ENCODE results near the gene RASL11A. TPM values are rescaled to one million over a fixed set of nuclear protein-coding genes. Genes with fewer than 3 reads are reported as not detected.
A peak's percentile ranks its signal among the peaks of the same experiment; 100 is the strongest.
"Not testable (repeated sequence)": the region's sequence is repeated elsewhere in the genome, so short reads cannot be mapped to it uniquely, and the experiment has no call there.

RASL11A gene, protein sequence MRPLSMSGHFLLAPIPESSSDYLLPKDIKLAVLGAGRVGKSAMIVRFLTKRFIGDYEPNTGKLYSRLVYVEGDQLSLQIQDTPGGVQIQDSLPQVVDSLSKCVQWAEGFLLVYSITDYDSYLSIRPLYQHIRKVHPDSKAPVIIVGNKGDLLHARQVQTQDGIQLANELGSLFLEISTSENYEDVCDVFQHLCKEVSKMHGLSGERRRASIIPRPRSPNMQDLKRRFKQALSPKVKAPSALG
- polyA plus RNA-seq (2012; rRNA removed): 1.2 and 2.7 TPM in 2 replicates
- 1.2 and 1.6 TPM in 2 replicates for polyA plus RNA-seq (2012; cell fraction: cytosol; rRNA removed)
- polyA plus RNA-seq (2012; cell fraction: nucleus; rRNA removed): 1.9 and 2.0 TPM in 2 replicates

DNA sequence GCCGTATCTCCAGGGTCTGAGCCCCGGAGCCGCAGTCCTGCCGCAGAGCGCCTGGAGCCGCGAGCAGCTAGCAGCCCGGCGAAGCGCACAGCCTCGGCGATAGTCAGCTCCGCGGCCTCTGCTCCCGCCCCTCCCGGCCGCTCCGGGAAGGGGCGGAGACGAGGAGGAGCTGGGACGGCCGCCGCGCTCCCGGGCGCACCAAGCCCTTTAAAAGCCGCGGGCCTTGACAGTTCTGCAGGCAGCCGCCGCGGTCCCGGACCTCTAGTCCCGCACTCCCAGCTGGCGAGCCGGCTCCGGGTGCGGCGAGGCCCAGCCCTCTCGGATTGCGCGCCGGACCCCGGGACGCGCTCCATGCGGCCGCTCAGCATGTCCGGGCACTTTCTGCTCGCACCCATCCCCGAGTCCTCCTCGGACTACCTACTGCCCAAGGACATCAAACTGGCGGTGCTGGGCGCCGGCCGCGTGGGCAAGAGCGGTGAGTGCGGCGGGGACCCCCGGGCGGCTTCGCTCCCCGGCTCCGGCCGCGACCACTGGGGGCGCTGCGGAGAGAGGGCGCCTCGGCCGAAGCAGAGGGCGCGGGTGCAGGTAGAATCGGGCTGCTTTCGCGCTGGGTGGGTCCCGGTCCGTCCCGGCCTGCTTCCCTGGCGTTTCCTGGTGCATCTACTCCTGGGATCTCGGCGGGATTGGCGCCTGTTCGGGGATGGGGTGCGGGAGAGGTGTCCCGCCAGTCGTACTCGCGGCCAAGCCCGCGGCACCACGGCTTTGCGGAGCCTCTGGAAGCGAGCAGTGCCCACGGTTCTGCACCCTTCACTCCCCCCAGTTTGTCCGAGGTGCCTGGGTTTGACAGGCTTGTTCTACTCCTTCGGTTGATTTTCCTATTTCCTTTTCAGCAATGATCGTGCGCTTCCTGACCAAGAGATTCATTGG lies at the start of gene RASL11A:
TSS of gene RASL11A (plus strand) at position 237 of the 927 bp plus-strand sequence. CDS start at position 352, 115 bp downstream.
- Histone ChIP-seq H3K9ac (peak within 1 kb of the TSS; percentile 65), H3K27ac (ENCODE audit: low read depth in 2 of 2, low read length in 1 of 2) (peak within 1 kb of the TSS; percentile 64 to 71), H3K27me3 (ENCODE audit: insufficient read depth) (no peaks in the 10 kb centered on the region), H3K4me2 (peak within 1 kb of the TSS; percentile 95), H3K36me3 (replicated peaks in 1 of 2; ENCODE audit: control insufficient read depth in 1 of 2, insufficient read depth in 2 of 2, low read length in 1 of 2) (no peaks in the 10 kb centered on the region), H3F3A (replicated peaks; ENCODE audit: insufficient read depth) (peaks cover 18% of the 10 kb centered on the region), H2AFZ (ENCODE audit: low read depth) (peak within 1 kb of the TSS; percentile 95; the same call in 1 of the 2 replicates), H3K79me2 (ENCODE audit: insufficient read depth) (no peaks in the 10 kb centered on the region), H3K4me3 (ENCODE audit: low read depth in 2 of 2, low read length in 1 of 2) (peak within 1 kb of the TSS; percentile 80 to 84), H3K9me2 (no peaks in the 10 kb centered on the region), H3K9me3 (no peaks in the 10 kb centered on the region), H3K4me1 (ENCODE audit: control insufficient read depth in 1 of 2, insufficient read depth in 2 of 2, low read depth in 1 of 2, low read length in 1 of 2) (peaks cover 6 to 14% of the 10 kb centered on the region in 2 experiments; a peak in 1 of 4 replicates), H4K20me1 (ENCODE audit: insufficient read depth) (no peaks in the 10 kb centered on the region)
- ChIA-PET POLR2A (interaction anchor here (1.0 to 1.2 kb wide), 2 partner anchors 15 to 1049 kb away, joined by 3 to 4 read pairs; partner anchors contain the start of gene RNF6), CTCF (interaction anchor here (0.6 to 2.2 kb wide), 28 partner anchors 8 to 715 kb away, joined by 3 to 20 read pairs (median 3); partner anchors contain the start of gene RPL21)
- peak; percentile 92 for DNase-seq
- TF ChIP-seq MXI1 (IDR thresholded peaks at IDR 0.05; ENCODE audit: low read depth, low read length) (peak; percentile 74), RCOR1 (IDR thresholded peaks at IDR 0.05; ENCODE audit: low read length) (no peak), EZH2phosphoT487 (IDR thresholded peaks at IDR 0.05; ENCODE audit: borderline replicate concordance, low read depth) (no peak), TAF1 (IDR thresholded peaks at IDR 0.05; ENCODE audit: borderline replicate concordance, low read depth, low read length) (0 out of 2 replicates have a peak, but pooled peaks have one; percentile 17), POLR2AphosphoS5 (IDR thresholded peaks at IDR 0.05; ENCODE audit: low read depth, low read length) (peak; percentile 55; the same call in 1 of the 2 replicates), NRF1 (IDR thresholded peaks at IDR 0.05; ENCODE audit: low read depth, low read length) (no peak)
- TF ChIP-seq, protein P1, sequence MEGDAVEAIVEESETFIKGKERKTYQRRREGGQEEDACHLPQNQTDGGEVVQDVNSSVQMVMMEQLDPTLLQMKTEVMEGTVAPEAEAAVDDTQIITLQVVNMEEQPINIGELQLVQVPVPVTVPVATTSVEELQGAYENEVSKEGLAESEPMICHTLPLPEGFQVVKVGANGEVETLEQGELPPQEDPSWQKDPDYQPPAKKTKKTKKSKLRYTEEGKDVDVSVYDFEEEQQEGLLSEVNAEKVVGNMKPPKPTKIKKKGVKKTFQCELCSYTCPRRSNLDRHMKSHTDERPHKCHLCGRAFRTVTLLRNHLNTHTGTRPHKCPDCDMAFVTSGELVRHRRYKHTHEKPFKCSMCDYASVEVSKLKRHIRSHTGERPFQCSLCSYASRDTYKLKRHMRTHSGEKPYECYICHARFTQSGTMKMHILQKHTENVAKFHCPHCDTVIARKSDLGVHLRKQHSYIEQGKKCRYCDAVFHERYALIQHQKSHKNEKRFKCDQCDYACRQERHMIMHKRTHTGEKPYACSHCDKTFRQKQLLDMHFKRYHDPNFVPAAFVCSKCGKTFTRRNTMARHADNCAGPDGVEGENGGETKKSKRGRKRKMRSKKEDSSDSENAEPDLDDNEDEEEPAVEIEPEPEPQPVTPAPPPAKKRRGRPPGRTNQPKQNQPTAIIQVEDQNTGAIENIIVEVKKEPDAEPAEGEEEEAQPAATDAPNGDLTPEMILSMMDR (IDR thresholded peaks at IDR 0.05): peak; percentile 93
- TF ChIP-seq, protein P2, sequence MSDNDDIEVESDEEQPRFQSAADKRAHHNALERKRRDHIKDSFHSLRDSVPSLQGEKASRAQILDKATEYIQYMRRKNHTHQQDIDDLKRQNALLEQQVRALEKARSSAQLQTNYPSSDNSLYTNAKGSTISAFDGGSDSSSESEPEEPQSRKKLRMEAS (IDR thresholded peaks at IDR 0.05; ENCODE audit: low read depth): peak; percentile 68; the same call in 1 of the 2 replicates
- TF ChIP-seq, protein P3, sequence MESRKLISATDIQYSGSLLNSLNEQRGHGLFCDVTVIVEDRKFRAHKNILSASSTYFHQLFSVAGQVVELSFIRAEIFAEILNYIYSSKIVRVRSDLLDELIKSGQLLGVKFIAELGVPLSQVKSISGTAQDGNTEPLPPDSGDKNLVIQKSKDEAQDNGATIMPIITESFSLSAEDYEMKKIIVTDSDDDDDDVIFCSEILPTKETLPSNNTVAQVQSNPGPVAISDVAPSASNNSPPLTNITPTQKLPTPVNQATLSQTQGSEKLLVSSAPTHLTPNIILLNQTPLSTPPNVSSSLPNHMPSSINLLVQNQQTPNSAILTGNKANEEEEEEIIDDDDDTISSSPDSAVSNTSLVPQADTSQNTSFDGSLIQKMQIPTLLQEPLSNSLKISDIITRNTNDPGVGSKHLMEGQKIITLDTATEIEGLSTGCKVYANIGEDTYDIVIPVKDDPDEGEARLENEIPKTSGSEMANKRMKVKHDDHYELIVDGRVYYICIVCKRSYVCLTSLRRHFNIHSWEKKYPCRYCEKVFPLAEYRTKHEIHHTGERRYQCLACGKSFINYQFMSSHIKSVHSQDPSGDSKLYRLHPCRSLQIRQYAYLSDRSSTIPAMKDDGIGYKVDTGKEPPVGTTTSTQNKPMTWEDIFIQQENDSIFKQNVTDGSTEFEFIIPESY (IDR thresholded peaks at IDR 0.05; ENCODE audit: borderline replicate concordance, low read depth): no peak
- WGBS (ENCODE audit: low lambda C conversion rate): 4% methylated on average over 31 of the region's 99 CpGs

DNA sequence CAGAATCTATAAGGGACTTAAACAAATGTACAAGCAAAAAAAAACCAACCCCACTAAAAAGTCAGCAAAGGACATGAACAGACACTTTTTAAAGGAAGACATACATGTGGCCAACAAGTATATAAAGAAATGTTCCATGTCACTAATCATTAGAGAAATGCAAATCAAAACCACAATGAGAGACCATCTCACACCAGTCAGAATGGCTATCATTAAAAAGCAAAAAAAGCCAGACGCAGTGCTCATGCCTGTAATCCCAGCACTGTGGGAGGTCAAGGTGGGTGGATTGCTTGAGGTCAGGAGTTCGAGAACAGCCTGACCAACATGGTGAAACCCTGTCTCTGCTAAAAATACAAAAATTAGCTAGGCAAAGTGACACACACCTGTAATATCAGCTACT lies 48.5 kb upstream of the RASL11A start:
- POLR2A ChIA-PET, CTCF ChIA-PET: not testable (repeated sequence)
- whole genome bisulfite sequencing (ENCODE audit: low lambda C conversion rate): 28% methylated on average over 2 of the region's 2 CpGs

More for the DNA sequence above, 48.5 kb upstream of the RASL11A start:
- not testable (repeated sequence) for H3K9me3 ChIP-seq; H4K20me1 ChIP-seq (ENCODE audit: insufficient read depth); H3K9me2 ChIP-seq; H3K4me3 ChIP-seq (ENCODE audit: low read depth in 2 of 2, low read length in 1 of 2); H3F3A ChIP-seq (replicated peaks; ENCODE audit: insufficient read depth); H2AFZ ChIP-seq (ENCODE audit: low read depth); H3K9ac ChIP-seq; DNase-seq; H3K27me3 ChIP-seq (ENCODE audit: insufficient read depth); H3K4me1 ChIP-seq (ENCODE audit: control insufficient read depth in 1 of 2, insufficient read depth in 2 of 2, low read depth in 1 of 2, low read length in 1 of 2); H3K79me2 ChIP-seq (ENCODE audit: insufficient read depth); H3K36me3 ChIP-seq (replicated peaks in 1 of 2; ENCODE audit: control insufficient read depth in 1 of 2, insufficient read depth in 2 of 2, low read length in 1 of 2); H3K27ac ChIP-seq (ENCODE audit: low read depth in 2 of 2, low read length in 1 of 2); H3K4me2 ChIP-seq
